ENCODE measurements around the gene SFRP5. TPM values are rescaled to one million over a fixed set of nuclear protein-coding genes. Genes with fewer than 3 reads are reported as not detected.

SFRP5 gene
- 1.2 to 2.8 TPM (median 2.4 TPM) in 5 replicates for total RNA-seq (2022; extraction: Qiagen RNA extraction)

DNA sequence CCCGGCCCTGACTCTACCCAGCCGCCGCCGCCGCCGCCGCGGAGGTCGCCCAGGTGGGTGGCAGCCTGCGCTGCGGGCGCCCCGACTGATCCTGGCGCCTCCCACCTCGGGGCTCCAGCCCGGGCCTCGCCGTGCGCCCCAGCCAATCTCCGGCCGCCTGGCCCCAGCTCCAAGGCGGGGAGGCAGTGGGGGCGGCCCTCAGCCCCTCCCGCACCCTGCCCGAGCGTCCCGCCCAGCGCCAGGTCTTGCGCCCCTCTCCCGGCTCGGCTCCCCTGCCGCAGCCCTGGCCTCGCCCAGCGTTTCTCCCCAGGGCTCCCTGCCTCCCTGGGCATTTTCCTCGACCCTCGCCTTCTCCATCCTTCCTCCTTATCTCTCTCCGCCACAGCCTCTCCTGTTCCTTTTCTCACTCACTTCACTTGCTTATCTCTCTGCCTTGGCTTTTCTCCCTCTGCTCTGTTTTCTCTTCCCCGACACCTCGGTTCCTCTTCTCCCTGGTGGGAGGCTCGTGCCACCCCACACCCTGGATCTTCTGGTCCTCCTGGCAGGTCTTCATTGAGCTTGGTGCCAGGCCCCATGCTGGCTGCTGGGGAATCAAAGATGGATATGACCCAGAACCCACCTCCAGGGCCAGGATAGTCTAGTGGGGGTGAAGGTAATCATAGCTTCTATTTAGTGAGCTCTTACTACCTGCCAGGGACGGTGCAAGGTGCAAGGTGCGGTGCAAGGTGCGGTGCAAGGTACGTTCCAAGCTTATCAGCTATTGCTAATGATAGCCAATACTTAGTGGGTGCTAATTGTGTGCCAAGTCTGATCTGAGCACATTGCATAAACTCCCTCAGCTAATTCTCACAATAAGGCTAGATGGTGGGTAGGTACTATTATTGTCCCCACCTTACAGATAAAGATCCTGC, at the start of gene SFRP5:
SFRP5 (minus strand) TSS at position 87 of the 911 bp plus-strand sequence. CDS start 166 bp downstream, outside the sequence.

GRCh38 chr10:97736902-97737769, 34.7 kb downstream of the SFRP5 start, which contains the start of gene ZFYVE27:
Gene ZFYVE27, plus strand, starts transcription at chr10:97737128. Its CDS starts 1,350 bp downstream, at chr10:97738478.

Other genes with a start within 250 kb of the SFRP5 start
- 3.6 to 6.0 TPM (median 4.7 TPM) in 5 replicates for gene ANKRD2, start 199.2 kb downstream of the SFRP5 start, total RNA-seq (2022; extraction: Qiagen RNA extraction)
- 0.76 to 1.8 TPM (median 1.1 TPM) in 5 replicates for gene HOGA1, start 187.6 kb downstream of the SFRP5 start, total RNA-seq (2022; extraction: Qiagen RNA extraction)
- gene C10orf62, start 182.3 kb downstream of the SFRP5 start, total RNA-seq (2022; extraction: Qiagen RNA extraction), result 0.10 TPM in 1 of 5 replicates, not detected in the others
- 6.7 to 8.7 TPM (median 7.6 TPM) in 5 replicates for gene MORN4, start 138.5 kb downstream of the SFRP5 start, total RNA-seq (2022; extraction: Qiagen RNA extraction)
- 25.3 to 30.3 TPM (median 28.6 TPM) in 5 replicates for gene PI4K2A, start 131.3 kb downstream of the SFRP5 start, total RNA-seq (2022; extraction: Qiagen RNA extraction)
- 67.2 to 122 TPM (median 92.9 TPM) in 5 replicates for gene AVPI1, start 84.8 kb downstream of the SFRP5 start, total RNA-seq (2022; extraction: Qiagen RNA extraction)
- 38.2 to 49.0 TPM (median 42.4 TPM) in 5 replicates for gene MARVELD1, start 58.3 kb downstream of the SFRP5 start, total RNA-seq (2022; extraction: Qiagen RNA extraction)
- 17.5 to 27.1 TPM (median 24.9 TPM) in 5 replicates for gene ZFYVE27, start 34.9 kb downstream of the SFRP5 start, total RNA-seq (2022; extraction: Qiagen RNA extraction)
- gene GOLGA7B, start 77.8 kb upstream of the SFRP5 start, total RNA-seq (2022; extraction: Qiagen RNA extraction), result 3.5 to 5.4 TPM (median 4.6 TPM) in 5 replicates